KOPT-K1 (cell line): ENCODE measurements around the gene SLC9C2.
A peak's percentile ranks its signal among the peaks of the same experiment; 100 is the strongest.
"Not testable (repeated sequence)": the region's sequence is repeated elsewhere in the genome, so short reads cannot be mapped to it uniquely, and the experiment has no call there.

Source experiments
- H3K27ac ChIP-seq: fragments of 200-600 bp; sonication (generic); 2 replicates; pipeline ENCODE4 v1.5.1; 2016; ENCODE audit warnings: antibody characterized with exemption, mild to moderate bottlenecking, low read depth, low read length; ENCODE audit not compliant: poor library complexity, severe bottlenecking
- H3K36me3 ChIP-seq: fragments of 200-600 bp; sonication (generic); 2 replicates; pipeline ENCODE4 v1.5.1; 2017; ENCODE audit warnings: antibody characterized with exemption, mild to moderate bottlenecking, low read length, moderate library complexity; ENCODE audit not compliant: insufficient read depth
- H3K9me3 ChIP-seq: fragments of 200-600 bp; sonication (generic); 2 replicates; pipeline ENCODE4 v1.5.1; 2017; ENCODE audit warnings: antibody characterized with exemption, low read length, mild to moderate bottlenecking; ENCODE audit not compliant: insufficient read depth, poor library complexity, severe bottlenecking

Gene SLC9C2

GRCh38 chr1:173489929-173490328 lies 112.9 kb downstream of the SLC9C2 start:
- Histone ChIP-seq H3K36me3 (peaks cover 60% of the 10 kb centered on the region), H3K27ac (no peak overlapping the region), H3K9me3 (peaks cover 11% of the 10 kb centered on the region)

GRCh38 chr1:173489149-173489600 lies 113.7 kb downstream of the SLC9C2 start:
- peaks cover 8% of the 10 kb centered on the region for H3K9me3 ChIP-seq
- H3K36me3 ChIP-seq: peaks cover 68% of the 10 kb centered on the region
- H3K27ac ChIP-seq: no peak overlapping the region

- H3K9me3 ChIP-seq: no peaks in the 10 kb centered on the region
- peaks cover 78% of the 10 kb centered on the region for H3K36me3 ChIP-seq
- no peak overlapping the region for H3K27ac ChIP-seq
Observed at GRCh38 chr1:173488001-173488400, 114.9 kb downstream of the SLC9C2 start.

- Histone ChIP-seq H3K27ac (no peak overlapping the region), H3K36me3 (peaks cover 99% of the 10 kb centered on the region), H3K9me3 (no peaks in the 10 kb centered on the region)
Observed at GRCh38 chr1:173485401-173485800, 117.5 kb downstream of the SLC9C2 start.

- Histone ChIP-seq H3K36me3 (peaks cover 99% of the 10 kb centered on the region), H3K27ac (no peak overlapping the region), H3K9me3 (no peaks in the 10 kb centered on the region)
Observed at GRCh38 chr1:173484276-173484675, 118.6 kb downstream of the SLC9C2 start.

GRCh38 chr1:173482683-173483082 lies 120.2 kb downstream of the SLC9C2 start:
- peaks cover 83% of the 10 kb centered on the region for H3K36me3 ChIP-seq
- no peaks in the 10 kb centered on the region for H3K9me3 ChIP-seq
- no peak overlapping the region for H3K27ac ChIP-seq

GRCh38 chr1:173481195-173481772 lies 121.6 kb downstream of the SLC9C2 start:
- Histone ChIP-seq H3K27ac (no peak overlapping the region), H3K36me3 (peaks cover 69% of the 10 kb centered on the region), H3K9me3 (no peaks in the 10 kb centered on the region)

- Histone ChIP-seq H3K9me3 (no peaks in the 10 kb centered on the region), H3K27ac (no peak overlapping the region), H3K36me3 (peaks cover 53% of the 10 kb centered on the region)
Observed at GRCh38 chr1:173479649-173480048, 123.2 kb downstream of the SLC9C2 start.

GRCh38 chr1:173478094-173478674 lies 124.7 kb downstream of the SLC9C2 start:
- no peaks in the 10 kb centered on the region for H3K9me3 ChIP-seq
- H3K36me3 ChIP-seq: peaks cover 39% of the 10 kb centered on the region
- H3K27ac ChIP-seq: peak overlapping the region; percentile 83

- Histone ChIP-seq H3K9me3 (no peaks in the 10 kb centered on the region), H3K36me3 (peaks cover 32% of the 10 kb centered on the region), H3K27ac (peak within 1 kb of the TSS; percentile 83)
Observed at GRCh38 chr1:173477286-173478093, 125.4 kb downstream of the SLC9C2 start, which contains the start of gene PRDX6. Gene PRDX6 (plus strand): TSS chr1:173477335. CDS start chr1:173477398, 63 bp downstream.

GRCh38 chr1:173476665-173477285 lies 126.1 kb downstream of the SLC9C2 start:
- Histone ChIP-seq H3K36me3 (peaks cover 25% of the 10 kb centered on the region), H3K27ac (peak overlapping the region; percentile 83), H3K9me3 (peaks cover 6% of the 10 kb centered on the region)

GRCh38 chr1:173476197-173476664 lies 126.6 kb downstream of the SLC9C2 start:
- H3K36me3 ChIP-seq: peaks cover 20% of the 10 kb centered on the region
- H3K27ac ChIP-seq: peak overlapping the region; percentile 71
- peaks cover 12% of the 10 kb centered on the region for H3K9me3 ChIP-seq

- peaks cover 14% of the 10 kb centered on the region for H3K36me3 ChIP-seq
- peak overlapping the region; percentile 71 for H3K27ac ChIP-seq
- H3K9me3 ChIP-seq: peaks cover 17% of the 10 kb centered on the region
Observed at GRCh38 chr1:173475564-173476196, 127.2 kb downstream of the SLC9C2 start.

GRCh38 chr1:173474780-173475421 lies 128.0 kb downstream of the SLC9C2 start:
- H3K27ac ChIP-seq, H3K36me3 ChIP-seq: not testable (repeated sequence)
- H3K9me3 ChIP-seq: peaks cover 25% of the 10 kb centered on the region
